Nephron progenitor cell (in vitro differentiated cells): ENCODE measurements around the gene CCND1.
"Not testable (repeated sequence)": the region's sequence is repeated elsewhere in the genome, so short reads cannot be mapped to it uniquely, and the experiment has no call there.

Experiments used
- DNase-seq: peaks from one replicate; pipeline ENCODE4 v3.0.0; 2021
- H3K27ac Mint-ChIP-seq: 2 replicates; pipeline ENCODE4 v1.8.0; 2021; ENCODE audit warnings: mild to moderate bottlenecking, moderate library complexity, mixed read lengths
- H3K27me3 Mint-ChIP-seq: 2 replicates; pipeline ENCODE4 v1.8.0; 2021; ENCODE audit warnings: mild to moderate bottlenecking, low read depth, mixed read lengths; ENCODE audit not compliant: poor library complexity
- H3K36me3 Mint-ChIP-seq: 2 replicates; pipeline ENCODE4 v1.8.0; 2021; ENCODE audit warnings: low read depth, mixed read lengths
- H3K4me1 Mint-ChIP-seq: 2 replicates; pipeline ENCODE4 v1.8.0; 2021; ENCODE audit warnings: mixed read lengths
- H3K4me3 Mint-ChIP-seq: 2 replicates; pipeline ENCODE4 v1.8.0; 2021; ENCODE audit warnings: mild to moderate bottlenecking, moderate library complexity, mixed read lengths
- H3K9me3 Mint-ChIP-seq: 2 replicates; pipeline ENCODE4 v1.8.0; 2021; ENCODE audit warnings: mild to moderate bottlenecking, moderate library complexity, mixed read lengths
- TF ChIP-seq, protein P1 (sequence below): fragments of 200-600 bp; sonication (generic); IDR thresholded peaks from 2 replicates; pipeline ENCODE4 v1.5.0; 2021; ENCODE audit warnings: antibody characterized with exemption

Gene CCND1

DNA sequence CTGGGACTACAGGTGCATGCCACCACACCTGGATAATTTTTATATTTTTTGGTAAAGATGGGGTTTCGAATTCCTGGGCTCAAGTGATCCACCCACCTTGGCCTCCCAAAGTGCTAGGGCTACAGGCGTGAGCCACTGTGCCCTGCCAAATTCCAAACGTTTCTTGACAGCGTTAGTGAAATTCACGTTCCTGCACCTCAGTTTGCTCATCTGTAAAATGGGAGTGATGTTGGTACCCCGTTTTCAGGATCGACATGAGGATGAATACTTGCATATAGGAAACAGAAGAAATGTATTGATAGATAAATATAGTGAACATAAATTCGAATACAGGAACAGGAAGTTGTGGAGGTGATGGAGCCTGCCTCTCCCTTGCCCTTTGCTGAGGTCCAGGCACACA is 44.4 kb downstream of the CCND1 start:
- no peak overlapping the region for H3K27ac Mint-ChIP-seq
- H3K36me3 Mint-ChIP-seq, result no peaks in the 10 kb centered on the region
- TF ChIP-seq, protein P1, sequence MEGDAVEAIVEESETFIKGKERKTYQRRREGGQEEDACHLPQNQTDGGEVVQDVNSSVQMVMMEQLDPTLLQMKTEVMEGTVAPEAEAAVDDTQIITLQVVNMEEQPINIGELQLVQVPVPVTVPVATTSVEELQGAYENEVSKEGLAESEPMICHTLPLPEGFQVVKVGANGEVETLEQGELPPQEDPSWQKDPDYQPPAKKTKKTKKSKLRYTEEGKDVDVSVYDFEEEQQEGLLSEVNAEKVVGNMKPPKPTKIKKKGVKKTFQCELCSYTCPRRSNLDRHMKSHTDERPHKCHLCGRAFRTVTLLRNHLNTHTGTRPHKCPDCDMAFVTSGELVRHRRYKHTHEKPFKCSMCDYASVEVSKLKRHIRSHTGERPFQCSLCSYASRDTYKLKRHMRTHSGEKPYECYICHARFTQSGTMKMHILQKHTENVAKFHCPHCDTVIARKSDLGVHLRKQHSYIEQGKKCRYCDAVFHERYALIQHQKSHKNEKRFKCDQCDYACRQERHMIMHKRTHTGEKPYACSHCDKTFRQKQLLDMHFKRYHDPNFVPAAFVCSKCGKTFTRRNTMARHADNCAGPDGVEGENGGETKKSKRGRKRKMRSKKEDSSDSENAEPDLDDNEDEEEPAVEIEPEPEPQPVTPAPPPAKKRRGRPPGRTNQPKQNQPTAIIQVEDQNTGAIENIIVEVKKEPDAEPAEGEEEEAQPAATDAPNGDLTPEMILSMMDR, result no peak
- peaks cover 38% of the 10 kb centered on the region for H3K27me3 Mint-ChIP-seq
- no peak for DNase-seq
- H3K9me3 Mint-ChIP-seq, result peaks cover 7% of the 10 kb centered on the region
- no peaks in the 10 kb centered on the region for H3K4me1 Mint-ChIP-seq
- H3K4me3 Mint-ChIP-seq, result no peak overlapping the region

DNA sequence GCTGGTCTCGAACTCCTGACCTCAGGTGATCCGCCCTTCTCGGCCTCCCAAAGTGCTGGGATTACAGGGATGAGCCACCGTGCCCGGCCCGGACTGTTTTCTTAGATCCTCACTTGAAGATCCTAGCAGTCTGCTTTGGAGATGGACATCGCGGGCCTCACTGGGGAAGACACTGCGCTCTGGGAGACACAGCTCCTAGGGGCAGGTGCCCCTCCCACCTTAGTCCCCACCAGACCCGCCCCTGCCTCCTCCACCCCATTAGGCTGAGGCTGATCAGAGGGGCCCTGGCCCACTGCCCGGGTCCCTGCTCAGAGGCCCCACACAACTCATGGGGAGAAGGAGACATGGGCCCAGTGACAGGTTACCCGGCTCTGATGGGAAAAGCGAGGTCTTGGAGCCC is 45.5 kb downstream of the CCND1 start:
- Mint-ChIP-seq H3K9me3 (peaks cover 18% of the 10 kb centered on the region), H3K36me3 (no peaks in the 10 kb centered on the region)

DNA sequence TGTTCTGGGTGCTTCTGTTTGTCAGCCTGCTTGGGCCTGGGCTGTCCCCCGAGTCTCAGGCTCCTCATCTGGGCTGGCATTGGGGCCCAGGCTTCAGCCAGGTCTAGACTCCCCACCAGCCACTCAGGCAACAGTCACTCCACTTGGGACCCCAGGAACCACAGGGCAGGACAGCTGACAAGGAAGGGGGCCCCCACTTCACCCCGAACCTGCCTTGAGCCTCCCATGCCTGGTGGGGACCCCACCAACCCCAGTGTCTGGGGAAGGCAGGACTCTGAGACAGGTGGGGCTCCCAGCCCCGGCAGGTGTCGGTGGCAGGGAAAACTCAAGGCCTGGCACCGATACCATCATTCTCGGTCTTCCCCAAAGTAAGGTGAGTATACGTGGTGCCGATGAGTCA is 45.9 kb downstream of the CCND1 start:
- TF ChIP-seq, protein P1, result no peak

More for the DNA sequence above, 45.5 kb downstream of the CCND1 start:
- Mint-ChIP-seq H3K4me3 (no peak overlapping the region), H3K27ac (no peak overlapping the region), H3K4me1 (peaks cover 5% of the 10 kb centered on the region), H3K27me3 (peaks cover 45% of the 10 kb centered on the region)
- no peak for DNase-seq
- TF ChIP-seq, protein P1, result no peak

DNA sequence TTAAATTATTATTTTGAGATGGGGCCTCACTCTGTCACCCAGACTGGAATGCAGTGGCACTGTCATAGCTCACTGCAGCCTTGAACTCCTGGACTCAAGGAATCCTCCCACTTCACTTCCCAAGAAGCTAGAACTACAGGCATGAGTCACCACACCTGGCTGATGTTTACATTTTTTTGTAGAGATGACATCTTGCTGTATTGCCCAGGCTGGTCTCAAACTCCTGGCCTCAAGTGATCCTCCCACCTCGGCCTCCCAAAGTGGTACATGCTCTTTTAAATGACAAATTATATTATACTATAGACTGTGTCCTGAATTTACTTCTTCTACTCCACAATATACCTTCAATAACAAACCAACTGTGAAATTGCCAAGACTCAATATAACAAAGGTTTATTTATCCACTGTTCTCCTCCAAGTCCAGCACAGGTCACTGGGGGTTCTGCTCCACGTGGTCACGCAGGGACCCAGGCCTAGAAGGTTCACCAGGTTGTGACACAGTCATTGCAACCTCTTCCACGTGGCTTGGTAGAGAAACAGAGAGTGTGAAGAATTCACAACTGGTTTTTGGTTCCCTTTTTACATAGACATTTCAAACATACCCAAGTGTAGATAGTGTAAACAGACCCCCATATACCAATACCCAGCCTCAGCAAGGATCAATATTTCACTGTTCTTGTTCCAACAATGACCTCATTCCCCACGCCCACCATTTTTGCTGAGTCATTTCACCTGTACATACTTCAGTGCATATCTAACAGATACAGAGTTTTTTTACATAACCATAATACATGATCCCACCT is 47.2 kb downstream of the CCND1 start:
- peaks cover 31% of the 10 kb centered on the region for H3K9me3 Mint-ChIP-seq
- not testable (repeated sequence) for H3K4me3 Mint-ChIP-seq, H3K27ac Mint-ChIP-seq, H3K4me1 Mint-ChIP-seq, DNase-seq
- peaks cover 12% of the 10 kb centered on the region for H3K36me3 Mint-ChIP-seq
- peaks cover 49% of the 10 kb centered on the region for H3K27me3 Mint-ChIP-seq

More for the DNA sequence above, 45.9 kb downstream of the CCND1 start:
- Mint-ChIP-seq H3K9me3 (peaks cover 22% of the 10 kb centered on the region), H3K36me3 (peaks cover 3% of the 10 kb centered on the region), H3K4me3 (no peak overlapping the region), H3K4me1 (peaks cover 5% of the 10 kb centered on the region), H3K27me3 (peaks cover 49% of the 10 kb centered on the region), H3K27ac (no peak overlapping the region)
- no peak for DNase-seq

DNA sequence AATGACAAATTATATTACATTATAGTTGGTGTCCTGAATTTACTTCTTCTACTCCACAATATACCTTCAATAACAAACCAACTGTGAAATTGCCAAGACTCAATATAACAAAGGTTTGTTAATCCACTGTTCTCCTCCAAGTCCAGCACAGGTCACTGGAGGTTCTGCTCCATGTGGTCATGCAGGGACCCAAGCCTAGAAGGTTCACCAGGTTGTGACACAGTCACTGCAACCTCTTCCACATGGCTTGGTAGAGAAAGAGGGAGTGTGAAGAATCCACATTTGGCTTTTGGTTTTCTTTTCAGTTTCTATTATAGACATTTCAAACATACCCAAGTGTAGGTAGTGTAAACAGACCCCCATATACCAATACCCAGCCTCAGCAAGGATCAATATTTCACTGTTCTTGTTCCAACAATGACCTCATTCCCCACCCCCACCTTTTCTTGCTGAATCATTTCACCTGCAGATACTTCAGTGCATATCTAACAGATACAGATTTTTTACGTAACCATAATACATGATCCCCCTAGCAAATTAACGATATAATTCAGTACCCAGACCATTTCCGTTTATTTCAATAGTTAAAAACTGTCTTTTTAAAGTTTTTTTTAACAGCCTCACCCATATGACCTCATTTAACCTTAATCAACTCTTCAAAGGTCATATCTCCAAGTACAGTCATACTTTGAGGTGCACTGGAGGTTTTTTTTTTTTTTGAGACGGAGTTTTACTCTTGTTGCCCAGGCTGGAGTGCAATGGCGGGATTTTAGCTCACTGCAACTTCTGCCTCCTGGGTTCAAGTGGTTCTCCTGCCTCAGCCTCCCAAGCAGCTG is 48.7 kb downstream of the CCND1 start:
- Mint-ChIP-seq H3K4me1 (peaks cover 5% of the 10 kb centered on the region), H3K27ac (no peak overlapping the region), H3K4me3 (no peak overlapping the region), H3K36me3 (peaks cover 12% of the 10 kb centered on the region), H3K27me3 (peaks cover 44% of the 10 kb centered on the region), H3K9me3 (peaks cover 31% of the 10 kb centered on the region)
- no peak for DNase-seq
- TF ChIP-seq, protein P1, result no peak

DNA sequence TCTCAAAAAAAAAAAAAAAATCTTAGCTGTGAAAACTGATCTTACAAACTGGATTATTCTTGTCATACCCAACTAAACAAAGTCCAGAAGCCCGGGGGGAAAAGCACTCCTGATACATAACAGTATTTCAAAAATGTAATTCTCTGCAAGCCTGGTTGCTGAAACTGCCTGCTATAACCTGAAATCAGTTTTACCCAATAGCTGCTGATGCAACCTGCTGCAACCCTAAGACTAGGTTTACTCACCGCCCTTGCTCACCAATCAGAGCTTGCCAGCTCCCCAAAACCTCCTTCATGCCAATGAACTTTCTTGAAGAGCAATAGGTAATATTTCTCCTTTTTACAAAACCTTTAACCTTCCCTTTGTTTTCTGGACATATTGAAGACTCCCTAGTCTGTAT is 50.5 kb downstream of the CCND1 start:
- H3K27ac Mint-ChIP-seq, result no peak overlapping the region
- no peak overlapping the region for H3K4me3 Mint-ChIP-seq
- H3K4me1 Mint-ChIP-seq, result peaks cover 12% of the 10 kb centered on the region
- peaks cover 12% of the 10 kb centered on the region for H3K36me3 Mint-ChIP-seq
- TF ChIP-seq, protein P1, result no peak
- peaks cover 31% of the 10 kb centered on the region for H3K9me3 Mint-ChIP-seq
- peaks cover 49% of the 10 kb centered on the region for H3K27me3 Mint-ChIP-seq
- no peak for DNase-seq
